Gastroesophageal sphincter (tissue), 3 donors: ENCODE data around the gene PARL.

Experiments
- CTCF ChIP-seq, 4 experiments: fragments of 200-600 bp in 2 of 4; fragments of 450-650 bp in 2 of 4; sonication (generic) in 1 of 4; IDR thresholded peaks; one replicate each; pipeline ENCODE4 v1.5.1; 2017 to 2019; ENCODE audit warnings: antibody characterized with exemption in 4 of 4, mild to moderate bottlenecking in 2 of 4, moderate library complexity in 2 of 4
- POLR2A ChIP-seq, 2 donors: fragments of 450-650 bp; IDR thresholded peaks; one replicate each; pipeline ENCODE4 v1.6.1; 2017; ENCODE audit warnings: antibody characterized with exemption in 2 of 2, mild to moderate bottlenecking in 2 of 2, moderate library complexity in 1 of 2
- POLR2AphosphoS5 ChIP-seq: sonication (generic); formaldehyde crosslinking; IDR thresholded peaks from one replicate; pipeline ENCODE4 v1.6.1; 2017; ENCODE audit warnings: antibody characterized with exemption

GRCh38 chr3:183911763-183912506 lies 27.3 kb upstream of the PARL start:
- no peak for TF ChIP-seq POLR2AphosphoS5
- no peak for TF ChIP-seq CTCF (IDR thresholded peaks at IDR 0.05)
- TF ChIP-seq POLR2A (IDR thresholded peaks at IDR 0.05) = no peak
